ES-I3 (cell line): Measurements from ENCODE around the gene CACNA1C.

Experiments
- H3K36me3 ChIP-seq: 2 replicates; pipeline ENCODE4 v1.6.1; 2013; ENCODE audit warnings: mild to moderate bottlenecking, low read length, control low read depth, moderate library complexity; ENCODE audit not compliant: insufficient read depth
- H3K4me1 ChIP-seq: 2 replicates; pipeline ENCODE4 v1.6.1; 2013; ENCODE audit warnings: mild to moderate bottlenecking, control low read depth, low read length; ENCODE audit not compliant: insufficient read depth
- H3K9ac ChIP-seq: 2 replicates; pipeline ENCODE4 v1.6.1; 2013; ENCODE audit warnings: low read depth, mild to moderate bottlenecking, low read length, moderate library complexity
- H3K9me3 ChIP-seq: 2 replicates; pipeline ENCODE4 v1.6.1; 2013; ENCODE audit warnings: mild to moderate bottlenecking, low read length, moderate library complexity; ENCODE audit not compliant: control insufficient read depth, insufficient read depth

Gene CACNA1C

DNA sequence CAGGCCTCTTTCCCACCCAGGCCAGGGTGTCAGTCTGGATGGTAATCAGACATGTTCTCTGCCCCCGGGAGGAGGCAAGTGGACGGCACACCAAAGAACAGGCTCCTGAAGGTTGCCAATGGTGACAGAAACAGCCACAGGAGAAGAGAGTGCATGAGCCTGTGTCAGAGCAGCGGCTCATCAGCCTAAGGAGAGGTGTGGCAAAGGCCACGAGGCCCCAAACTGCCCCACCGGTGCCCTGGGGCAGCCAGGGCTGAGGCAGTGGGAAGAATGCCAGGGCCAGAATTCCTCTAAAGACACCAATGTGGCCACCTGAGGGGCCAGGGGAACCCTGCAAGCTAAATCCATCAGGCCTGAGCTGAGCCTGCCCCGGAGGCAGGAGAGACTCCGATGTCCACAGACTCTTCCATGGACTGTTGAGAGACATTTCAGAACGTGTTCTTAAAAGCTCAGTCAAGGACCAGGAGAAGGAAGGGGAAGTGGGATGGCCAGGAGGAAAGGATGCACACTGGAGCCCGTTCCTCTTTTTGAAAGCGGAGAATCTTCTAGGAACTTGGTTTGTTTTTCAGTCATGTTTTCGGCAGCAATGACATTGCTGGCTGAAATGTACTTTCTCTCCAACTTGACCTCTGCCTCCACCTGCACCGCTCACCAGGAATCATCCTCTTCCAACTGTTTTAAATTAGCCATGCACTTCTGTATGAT is 565.7 kb downstream of the CACNA1C start:
- Histone ChIP-seq H3K4me1 (no peaks in the 10 kb centered on the region), H3K9me3 (no peaks in the 10 kb centered on the region), H3K9ac (no peak overlapping the region), H3K36me3 (no peaks in the 10 kb centered on the region)

DNA sequence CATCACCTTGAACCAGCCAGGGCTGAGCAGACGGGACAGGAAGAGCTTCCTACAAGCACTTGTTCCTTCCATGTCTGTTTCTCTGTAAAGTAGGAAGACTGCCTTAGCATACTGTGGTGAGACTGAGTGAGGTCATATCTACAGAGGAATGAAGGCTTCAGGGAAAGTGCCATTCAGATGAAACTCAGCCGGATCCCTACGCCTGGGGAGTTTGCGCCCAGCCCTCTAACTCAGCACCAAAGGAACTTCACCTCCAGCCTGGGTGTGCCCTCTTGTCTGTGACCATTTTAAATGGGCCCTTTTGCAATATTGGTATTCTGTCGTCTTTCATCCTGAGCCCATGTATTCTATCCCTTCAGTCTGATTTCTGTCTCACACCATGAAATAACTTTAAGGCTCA is 566.3 kb downstream of the CACNA1C start:
- no peaks in the 10 kb centered on the region for H3K9me3 ChIP-seq
- no peak overlapping the region for H3K9ac ChIP-seq
- no peaks in the 10 kb centered on the region for H3K36me3 ChIP-seq
- no peaks in the 10 kb centered on the region for H3K4me1 ChIP-seq

DNA sequence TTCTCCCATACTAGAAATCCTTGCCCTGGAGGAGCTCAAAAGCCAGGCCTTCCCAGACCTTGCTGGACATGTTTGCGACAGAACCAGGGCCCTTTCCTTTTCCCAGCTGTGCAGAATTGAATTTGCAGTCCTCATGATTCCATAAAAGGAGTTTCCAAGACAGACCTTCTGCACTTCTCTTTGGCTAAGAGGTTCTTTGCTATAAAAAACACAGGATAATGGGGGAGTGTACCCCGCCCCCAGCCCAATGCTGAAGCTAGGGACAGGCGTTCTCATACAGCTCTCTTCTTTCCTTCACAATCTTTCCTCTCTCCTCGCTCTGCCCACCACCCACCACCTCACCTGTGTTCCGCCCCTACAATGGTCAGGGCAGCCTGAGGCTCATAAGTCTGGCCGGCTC is 569.7 kb downstream of the CACNA1C start:
- Histone ChIP-seq H3K4me1 (peaks cover 22% of the 10 kb centered on the region), H3K9me3 (no peaks in the 10 kb centered on the region), H3K9ac (no peak overlapping the region), H3K36me3 (no peaks in the 10 kb centered on the region)

DNA sequence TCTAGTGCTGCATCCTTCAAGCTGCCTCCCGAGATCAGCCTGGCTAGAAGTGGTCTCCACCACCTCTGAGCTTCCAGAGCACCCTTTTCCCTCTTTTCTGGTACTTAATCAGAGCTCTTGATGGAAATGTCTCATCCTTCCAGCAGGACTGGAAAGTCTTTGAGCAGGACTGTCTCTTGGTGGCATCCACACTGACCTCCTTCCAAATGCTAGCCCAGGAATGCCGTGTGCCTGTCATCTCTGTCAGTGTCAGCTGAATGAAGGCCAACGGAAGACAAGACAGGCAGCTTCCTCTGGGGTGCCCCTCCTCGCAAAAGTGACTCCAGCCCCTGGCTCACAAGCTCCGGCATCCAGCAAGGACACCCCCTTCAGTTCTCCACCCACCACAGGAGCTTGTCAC is 570.7 kb downstream of the CACNA1C start:
- Histone ChIP-seq H3K36me3 (no peaks in the 10 kb centered on the region), H3K4me1 (peaks cover 29% of the 10 kb centered on the region), H3K9ac (no peak overlapping the region), H3K9me3 (no peaks in the 10 kb centered on the region)

DNA sequence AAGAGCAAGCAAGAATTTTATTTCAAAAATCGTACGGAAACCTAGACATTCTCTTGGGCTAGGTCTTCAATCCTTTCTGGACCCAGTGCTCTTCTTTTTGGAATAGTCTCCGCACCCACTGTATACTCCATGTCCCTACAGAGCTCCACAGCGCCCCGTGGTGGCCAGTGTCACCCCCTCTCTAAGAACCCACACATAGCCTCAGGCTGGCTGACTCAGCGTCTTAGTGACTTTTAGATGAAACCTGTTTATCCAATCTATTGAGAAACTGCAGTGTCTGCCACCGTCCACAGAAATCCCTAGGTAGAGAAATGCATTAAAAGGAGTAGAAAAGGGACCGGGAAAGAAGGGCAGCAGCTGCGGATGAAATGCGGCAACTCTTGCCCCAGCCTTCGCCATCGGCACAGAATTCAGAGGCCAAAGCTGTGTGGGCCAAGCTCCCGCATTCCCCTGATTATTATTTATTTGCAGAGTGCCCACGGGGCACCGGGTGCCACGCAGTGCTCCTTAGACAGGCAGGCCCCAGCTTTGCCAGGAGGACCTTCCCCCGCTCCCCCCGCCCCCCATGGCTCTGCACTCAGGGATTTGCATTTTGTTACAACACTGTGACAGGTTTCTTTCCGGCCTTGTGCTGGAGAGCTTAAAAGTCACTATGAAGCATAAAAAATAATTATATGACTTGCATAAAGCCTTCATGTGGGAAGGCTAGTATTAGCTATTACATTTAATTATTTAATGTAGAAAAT is 571.9 kb downstream of the CACNA1C start:
- H3K9me3 ChIP-seq, result no peaks in the 10 kb centered on the region
- H3K36me3 ChIP-seq, result no peaks in the 10 kb centered on the region
- peaks cover 29% of the 10 kb centered on the region for H3K4me1 ChIP-seq
- H3K9ac ChIP-seq, result 0 out of 2 replicates have a peak overlapping the region, but pooled peaks have one; percentile 17

DNA sequence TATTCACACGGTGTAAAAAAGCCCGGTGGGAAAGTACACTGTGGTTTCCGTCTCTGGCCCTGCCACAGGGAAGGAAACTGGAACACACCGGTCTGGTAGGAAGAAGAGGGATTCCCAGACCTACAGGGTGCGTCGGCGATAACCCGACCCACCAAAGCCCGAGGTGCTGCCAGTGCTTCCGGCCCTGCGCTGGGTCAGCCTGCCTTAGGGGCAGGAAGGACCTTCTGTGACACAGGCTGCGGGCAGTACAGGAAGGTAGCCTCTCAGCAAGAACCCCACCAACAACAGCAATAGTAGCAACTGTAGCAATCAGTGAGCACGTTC is 572.5 kb downstream of the CACNA1C start:
- Histone ChIP-seq H3K9ac (no peak overlapping the region), H3K4me1 (peaks cover 29% of the 10 kb centered on the region), H3K9me3 (no peaks in the 10 kb centered on the region), H3K36me3 (no peaks in the 10 kb centered on the region)

DNA sequence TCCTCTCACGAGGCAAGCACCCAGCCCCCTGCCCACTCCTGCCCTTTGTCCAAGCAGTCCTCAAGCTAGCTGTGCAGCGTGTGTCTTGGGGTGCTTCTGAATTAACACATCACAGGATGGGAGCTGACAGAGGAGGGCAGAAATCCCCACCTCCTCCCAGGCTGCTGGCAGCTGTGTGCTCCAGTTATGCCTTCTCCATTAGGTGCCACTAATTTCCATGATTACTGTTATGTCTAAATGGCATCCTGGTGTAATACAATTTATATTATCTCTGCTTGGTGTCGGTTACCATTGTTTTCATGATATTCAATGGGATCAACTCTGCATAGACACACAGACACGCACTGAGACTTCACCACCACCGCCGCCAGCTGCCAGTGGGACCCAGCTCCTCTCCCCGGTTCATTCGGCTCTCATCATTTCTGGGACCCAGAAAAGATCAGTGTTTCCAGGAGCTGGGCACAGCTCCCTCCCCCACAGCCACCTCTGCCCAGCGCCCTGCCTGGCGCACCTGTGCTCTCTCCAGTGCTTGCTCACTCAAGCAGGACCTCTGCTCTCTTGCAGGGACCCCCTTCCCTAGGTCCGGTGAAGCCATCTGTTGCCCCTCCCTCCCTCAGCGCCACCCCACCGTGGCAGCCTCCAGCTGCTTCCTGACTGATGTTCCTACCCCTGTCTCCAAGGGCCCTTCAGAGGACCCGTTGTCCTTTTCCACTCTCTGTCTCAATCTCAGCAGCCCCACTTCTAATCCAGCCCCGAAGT is 574.5 kb downstream of the CACNA1C start:
- Histone ChIP-seq H3K9ac (no peak overlapping the region), H3K36me3 (no peaks in the 10 kb centered on the region), H3K4me1 (peaks cover 29% of the 10 kb centered on the region), H3K9me3 (no peaks in the 10 kb centered on the region)

DNA sequence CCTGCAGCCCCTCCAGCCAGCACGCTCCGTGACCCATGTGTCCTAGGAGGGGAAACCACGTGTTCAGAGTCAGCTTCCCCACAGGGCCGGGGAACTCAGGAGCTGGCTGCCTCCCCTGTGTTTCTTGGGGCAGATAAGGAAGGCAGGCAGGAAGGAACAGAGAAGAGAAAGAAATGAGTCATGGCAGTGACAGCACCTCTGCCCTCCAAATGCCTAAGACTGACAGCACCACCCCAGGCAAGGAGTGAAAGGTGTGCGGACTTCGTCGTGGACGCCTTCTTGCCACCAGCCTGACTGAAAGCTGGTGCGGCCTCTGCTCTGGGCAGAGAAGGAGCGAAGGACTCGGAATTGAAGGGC is 575.0 kb downstream of the CACNA1C start:
- Histone ChIP-seq H3K36me3 (no peaks in the 10 kb centered on the region), H3K9ac (no peak overlapping the region), H3K4me1 (peaks cover 29% of the 10 kb centered on the region), H3K9me3 (no peaks in the 10 kb centered on the region)

DNA sequence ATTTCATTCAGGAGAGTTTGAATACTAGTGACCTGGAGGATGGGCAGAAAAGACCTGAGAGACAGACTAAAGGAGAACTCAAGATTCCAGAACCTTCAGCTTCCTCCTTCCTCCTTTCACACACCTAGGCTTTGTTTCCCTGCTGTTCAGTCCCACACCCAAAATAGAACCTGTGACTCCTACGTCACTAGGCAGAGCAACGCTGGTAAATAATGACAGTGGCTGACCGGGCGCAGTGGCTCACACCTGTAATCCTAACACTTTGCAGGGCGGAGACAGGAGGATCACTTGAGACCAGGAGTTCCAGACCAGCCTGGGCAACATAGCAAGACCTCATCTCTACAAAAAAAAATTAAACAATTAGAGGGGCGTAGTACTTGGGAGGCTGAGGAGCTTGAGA is 575.6 kb downstream of the CACNA1C start:
- Histone ChIP-seq H3K9ac (no peak overlapping the region), H3K36me3 (no peaks in the 10 kb centered on the region), H3K9me3 (no peaks in the 10 kb centered on the region), H3K4me1 (peaks cover 29% of the 10 kb centered on the region)

DNA sequence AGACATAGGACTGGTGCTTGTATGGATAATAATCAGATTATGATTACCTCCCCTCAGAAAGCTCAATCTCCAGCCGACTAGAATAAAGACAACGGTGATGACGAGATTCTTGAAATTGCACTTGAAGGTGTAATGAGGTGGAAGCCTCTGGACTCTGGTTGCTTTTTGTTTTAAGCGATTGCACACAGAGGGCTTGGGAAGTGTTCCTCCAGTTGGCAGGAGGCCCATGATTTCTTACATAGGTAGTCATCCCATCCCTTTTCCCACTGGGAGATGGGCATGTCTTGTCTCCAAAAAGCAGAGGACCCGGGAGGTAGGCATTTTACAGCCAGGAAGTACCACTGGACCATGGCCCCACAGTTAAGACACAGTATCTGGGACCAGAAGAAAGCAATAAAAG is 576.3 kb downstream of the CACNA1C start:
- Histone ChIP-seq H3K9me3 (no peaks in the 10 kb centered on the region), H3K9ac (no peak overlapping the region), H3K36me3 (no peaks in the 10 kb centered on the region), H3K4me1 (peaks cover 29% of the 10 kb centered on the region)

DNA sequence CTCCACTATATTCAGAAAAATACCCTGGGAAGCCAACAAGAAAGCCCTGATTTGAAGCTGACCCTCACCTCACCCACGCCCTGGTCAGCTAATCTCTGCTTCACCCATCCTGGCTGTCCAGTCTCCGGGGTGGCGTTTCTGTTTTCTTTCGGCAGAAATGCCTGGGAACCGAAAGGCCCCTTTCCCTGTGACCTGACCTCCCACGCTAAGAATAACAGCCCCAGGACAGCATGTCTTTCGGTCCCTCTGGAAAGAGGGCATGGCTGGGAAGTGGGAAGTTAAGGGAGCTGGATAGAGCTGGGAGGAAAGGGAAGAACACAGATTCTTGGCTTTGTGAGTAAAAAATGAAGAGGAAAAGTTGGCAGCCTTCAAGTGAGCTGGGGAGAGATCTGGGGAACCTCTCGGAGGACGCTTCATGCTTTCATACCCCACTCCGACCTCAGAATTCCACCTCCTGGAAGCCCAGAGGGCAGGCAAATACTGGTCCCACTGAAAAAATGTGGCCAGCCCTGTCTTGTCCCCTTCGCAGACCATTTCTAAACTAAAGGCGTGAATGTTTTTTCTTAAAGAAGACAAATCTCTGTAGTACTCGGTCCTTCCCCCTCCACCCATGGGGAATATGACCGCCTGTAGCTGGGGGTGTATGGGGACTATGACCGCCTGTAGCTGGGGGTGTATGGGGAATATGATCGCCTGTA is 579.0 kb downstream of the CACNA1C start:
- Histone ChIP-seq H3K4me1 (0 out of 2 replicates have a peak, but pooled peaks cover 13% of the 10 kb centered on the region), H3K9ac (no peak overlapping the region), H3K36me3 (no peaks in the 10 kb centered on the region), H3K9me3 (no peaks in the 10 kb centered on the region)

DNA sequence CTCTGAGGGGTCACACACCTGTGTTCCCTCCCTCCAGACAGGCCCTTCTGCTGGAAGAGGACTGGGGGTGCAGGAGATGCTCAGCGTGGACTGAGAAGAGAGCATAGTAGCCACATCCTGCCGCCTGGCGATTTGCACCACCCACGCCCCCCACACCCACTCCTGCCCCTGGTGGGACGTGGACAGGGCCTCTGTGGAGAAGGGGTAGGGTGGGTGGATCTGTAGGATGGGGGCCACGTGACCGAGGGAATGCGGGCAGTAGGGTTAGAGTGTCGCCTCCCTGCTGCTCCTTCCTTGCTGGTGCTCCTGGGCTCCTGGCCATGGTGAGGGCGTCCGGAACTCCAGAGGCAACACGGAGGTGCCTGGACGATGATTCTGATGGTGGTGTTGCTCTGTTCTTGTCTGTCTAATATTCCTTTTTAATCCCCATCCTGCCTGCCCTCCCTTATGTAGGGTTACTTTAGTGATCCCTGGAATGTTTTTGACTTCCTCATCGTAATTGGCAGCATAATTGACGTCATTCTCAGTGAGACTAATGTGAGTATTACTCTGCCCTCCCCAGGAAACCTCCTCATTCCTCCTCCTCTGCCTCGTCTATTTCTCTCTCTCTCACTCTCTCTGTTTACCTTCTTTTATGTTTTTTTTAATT is 580.5 kb downstream of the CACNA1C start:
- H3K9me3 ChIP-seq, result no peaks in the 10 kb centered on the region
- H3K4me1 ChIP-seq, result no peaks in the 10 kb centered on the region

DNA sequence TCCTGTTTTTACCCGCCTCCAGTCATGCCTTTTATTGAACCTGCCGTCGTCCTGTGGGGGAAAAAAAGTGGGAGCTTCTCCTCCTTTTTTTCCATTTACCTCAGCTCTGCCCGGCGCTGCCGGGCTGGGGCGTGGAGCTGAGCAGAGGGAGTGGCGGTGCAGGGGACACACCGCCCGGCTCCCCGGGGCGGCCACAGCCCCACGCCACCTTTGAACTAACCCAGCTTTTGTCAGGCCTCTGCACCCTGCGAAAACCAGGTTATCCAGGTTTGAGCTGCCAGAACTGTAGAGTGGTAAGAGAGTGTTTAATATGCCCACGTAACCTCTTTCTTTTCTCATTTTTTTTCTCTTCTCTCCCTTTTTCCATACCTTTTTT is 581.0 kb downstream of the CACNA1C start:
- Histone ChIP-seq H3K9ac (no peak overlapping the region), H3K4me1 (no peaks in the 10 kb centered on the region), H3K36me3 (no peaks in the 10 kb centered on the region), H3K9me3 (no peaks in the 10 kb centered on the region)

More for the DNA sequence above, 580.5 kb downstream of the CACNA1C start:
- Histone ChIP-seq H3K9ac (no peak overlapping the region), H3K36me3 (no peaks in the 10 kb centered on the region)

DNA sequence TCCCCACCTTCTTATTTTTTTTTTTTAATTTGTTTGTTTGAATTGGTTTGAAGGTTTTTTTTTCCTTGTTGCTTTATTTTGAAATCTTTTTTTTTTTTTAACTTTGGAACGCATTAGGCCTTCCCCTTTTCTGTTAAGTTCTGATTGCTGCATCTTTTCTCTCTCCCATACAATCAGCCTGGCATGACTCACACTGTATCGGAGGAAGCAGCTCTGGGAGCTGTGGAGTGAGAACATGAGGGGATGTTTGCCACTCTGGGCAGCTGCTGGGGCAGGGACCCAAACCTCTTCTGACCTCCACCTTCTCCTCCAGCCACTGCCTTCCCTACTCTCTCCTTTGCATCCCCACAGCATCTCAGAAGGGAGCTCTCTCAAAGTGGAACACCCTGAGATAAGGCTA is 581.7 kb downstream of the CACNA1C start:
- Histone ChIP-seq H3K36me3 (no peaks in the 10 kb centered on the region), H3K4me1 (no peaks in the 10 kb centered on the region), H3K9me3 (no peaks in the 10 kb centered on the region), H3K9ac (no peak overlapping the region)
